Renal cortical epithelial cell (primary cell): ENCODE measurements around the gene PCDHGC4. TPM values are rescaled to one million over a fixed set of nuclear protein-coding genes. Genes with fewer than 3 reads are reported as not detected.

Experiments used
- DNase-seq: peaks from one replicate; pipeline ENCODE4 v3.0.0-alpha.2; 2011; ENCODE audit warnings: low read depth
- total RNA-seq: library from RNA; depleted of rRNA; stranded (reverse); fragments of >200 nt; gene quantifications from 2 replicates; pipeline ENCODE4 v1.2.3, GENCODE V29; 2014

Gene PCDHGC4
- total RNA-seq, 1 donor from 2014 or later, result 1.1 TPM

DNA sequence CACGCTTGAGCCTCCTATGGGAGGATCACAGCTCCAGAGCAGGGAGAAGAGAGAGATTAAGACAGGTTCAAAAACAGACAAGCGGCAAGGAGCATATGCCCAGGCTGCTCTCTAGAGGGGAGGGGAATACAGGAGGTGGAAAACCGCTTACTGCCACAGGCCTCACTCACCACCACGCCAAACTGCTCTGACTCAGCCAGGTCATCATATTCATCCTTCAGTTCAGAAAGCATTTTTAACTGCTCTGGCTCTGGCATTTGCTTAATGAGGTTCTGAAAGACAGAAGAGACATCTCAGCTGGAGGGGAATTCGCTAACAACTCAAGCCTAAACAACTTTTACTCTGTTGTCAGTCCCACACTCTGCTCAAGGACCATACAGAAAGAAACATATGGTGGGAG lies 44.2 kb downstream of the PCDHGC4 start:
- no peak for DNase-seq

DNA sequence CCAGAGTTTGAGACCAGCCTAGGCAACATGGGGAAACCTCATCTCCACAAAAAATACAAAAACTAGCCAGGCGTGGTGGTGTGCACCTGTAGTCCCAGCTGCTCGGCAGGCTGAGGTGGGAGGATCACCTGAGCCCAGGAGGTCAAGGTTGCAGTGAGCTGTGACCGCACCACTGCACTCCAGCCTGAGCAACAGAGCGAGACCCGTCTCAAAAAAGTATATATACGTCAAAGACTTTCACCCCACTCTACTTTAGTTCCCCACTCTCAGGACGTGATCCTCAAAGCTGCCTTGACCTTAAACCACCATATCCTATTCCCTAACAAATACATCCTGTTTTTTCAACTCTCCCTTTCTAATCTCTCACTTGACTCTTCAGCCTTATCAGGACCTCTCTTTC lies 45.0 kb downstream of the PCDHGC4 start:
- DNase-seq, result no peak

DNA sequence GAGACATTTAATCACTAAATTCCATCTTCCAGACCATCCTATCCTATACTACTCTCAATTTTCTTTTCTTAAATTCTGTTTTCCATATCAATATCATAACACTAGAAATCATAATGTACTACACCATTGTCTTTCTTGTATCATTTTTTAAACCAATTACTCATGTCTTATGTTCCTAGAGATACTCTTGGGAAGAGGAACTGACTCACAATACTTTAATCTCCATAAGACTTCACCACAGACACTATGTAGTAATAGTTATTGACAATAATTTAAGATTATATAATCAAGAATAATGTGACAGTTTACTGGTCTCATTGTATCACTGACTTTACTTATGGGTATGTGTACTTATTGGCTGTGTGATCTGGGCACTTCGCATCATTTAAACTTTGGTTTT lies 47.9 kb downstream of the PCDHGC4 start:
- DNase-seq, result no peak

DNA sequence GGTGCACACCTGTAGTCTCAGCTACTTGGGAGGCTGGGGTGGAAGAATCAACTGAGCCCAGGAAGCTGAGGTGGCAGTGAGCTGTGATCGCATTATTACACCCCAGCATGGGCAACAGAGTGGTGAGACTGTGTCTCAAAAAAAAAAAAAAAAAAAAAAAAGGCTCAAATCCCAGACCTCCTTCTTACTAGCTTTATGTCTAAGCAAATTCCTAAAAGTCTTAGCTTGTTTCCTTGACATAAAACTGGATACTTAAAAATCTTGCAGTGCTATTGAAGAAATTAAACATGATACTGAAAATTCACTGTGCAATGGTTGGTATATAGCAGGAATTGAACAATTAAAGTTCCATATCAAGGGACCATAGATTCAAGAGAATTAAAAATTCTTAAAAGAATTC lies 49.1 kb downstream of the PCDHGC4 start:
- no peak for DNase-seq

DNA sequence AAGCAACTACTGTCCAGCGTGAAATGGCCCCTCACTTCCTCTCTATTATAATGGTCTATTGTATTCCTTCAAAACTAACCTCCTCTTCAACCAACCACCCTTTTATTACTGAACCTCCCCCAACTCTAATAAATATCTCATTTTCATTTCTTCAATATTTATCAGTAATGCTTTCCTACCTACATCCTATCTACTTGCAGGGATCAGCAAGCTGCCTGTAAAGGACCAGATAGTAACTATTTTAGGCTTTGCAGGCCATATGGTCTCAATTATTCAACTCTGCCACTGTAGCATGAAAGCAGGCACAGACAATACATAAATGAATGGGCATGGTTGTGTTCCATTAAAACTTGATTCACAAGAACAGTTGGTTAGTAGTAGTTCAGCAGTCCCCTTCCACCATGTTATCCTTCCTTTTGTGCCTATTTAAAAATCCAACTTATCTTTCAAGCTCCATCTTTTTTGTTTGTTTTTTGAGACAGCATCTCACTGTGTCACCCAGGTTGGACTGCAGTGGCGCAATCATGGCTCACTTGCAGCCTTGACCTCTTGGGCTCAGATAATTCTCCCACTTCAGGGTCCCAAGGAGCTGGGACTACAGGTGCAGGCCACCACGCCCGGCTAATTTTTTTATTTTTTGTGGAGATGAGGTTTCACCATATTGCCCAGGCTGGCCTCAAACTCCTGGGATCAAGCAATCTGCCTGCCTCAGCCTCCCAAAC lies 49.8 kb downstream of the PCDHGC4 start:
- DNase-seq, result no peak

Other genes with a start within 250 kb of the PCDHGC4 start
- under 0.01 and 1.3 TPM in 2 replicates for gene PCDHB15, start 239.6 kb upstream of the PCDHGC4 start, total RNA-seq
- 0.20 and 1.0 TPM in 2 replicates for gene SLC25A2, start 181.0 kb upstream of the PCDHGC4 start, total RNA-seq
- gene TAF7, start 164.2 kb upstream of the PCDHGC4 start, total RNA-seq, result 68.9 and 99.9 TPM in 2 replicates
- gene PCDHGA1, start 154.5 kb upstream of the PCDHGC4 start, total RNA-seq, result under 0.01 and 0.80 TPM in 2 replicates
- 1.2 and 3.1 TPM in 2 replicates for gene PCDHGA2, start 146.3 kb upstream of the PCDHGC4 start, total RNA-seq
- gene PCDHGA3, start 141.2 kb upstream of the PCDHGC4 start, total RNA-seq, result 0.17 and 1.0 TPM in 2 replicates
- gene PCDHGB1, start 134.9 kb upstream of the PCDHGC4 start, total RNA-seq, result 0.35 and 4.0 TPM in 2 replicates
- 0.87 and 2.1 TPM in 2 replicates for gene PCDHGA4, start 130.0 kb upstream of the PCDHGC4 start, total RNA-seq
- gene PCDHGB2, start 125.0 kb upstream of the PCDHGC4 start, total RNA-seq, result 0.35 and 2.7 TPM in 2 replicates
- gene PCDHGA5, start 120.9 kb upstream of the PCDHGC4 start, total RNA-seq, result under 0.01 and 1.3 TPM in 2 replicates
- gene PCDHGB3, start 114.8 kb upstream of the PCDHGC4 start, total RNA-seq, result 0.52 and 2.3 TPM in 2 replicates
- 0.69 and 2.1 TPM in 2 replicates for gene PCDHGA6, start 111.1 kb upstream of the PCDHGC4 start, total RNA-seq
- 0.52 and 2.3 TPM in 2 replicates for gene PCDHGA7, start 102.3 kb upstream of the PCDHGC4 start, total RNA-seq
- gene PCDHGB4, start 97.3 kb upstream of the PCDHGC4 start, total RNA-seq, result 4.9 and 12.5 TPM in 2 replicates
- 0.69 and 1.6 TPM in 2 replicates for gene PCDHGA8, start 92.4 kb upstream of the PCDHGC4 start, total RNA-seq
- 9.4 and 17.8 TPM in 2 replicates for gene PCDHGB5, start 87.1 kb upstream of the PCDHGC4 start, total RNA-seq
- 0.52 and 3.2 TPM in 2 replicates for gene PCDHGA9, start 82.3 kb upstream of the PCDHGC4 start, total RNA-seq
- gene PCDHGB6, start 77.0 kb upstream of the PCDHGC4 start, total RNA-seq, result 1.0 and 2.3 TPM in 2 replicates
- 0.52 and 5.1 TPM in 2 replicates for gene PCDHGA10, start 72.0 kb upstream of the PCDHGC4 start, total RNA-seq
- gene PCDHGB7, start 67.4 kb upstream of the PCDHGC4 start, total RNA-seq, result 1.7 and 10.4 TPM in 2 replicates
- 1.4 and 3.1 TPM in 2 replicates for gene PCDHGA11, start 64.0 kb upstream of the PCDHGC4 start, total RNA-seq
- 0.52 and 1.7 TPM in 2 replicates for gene PCDHGA12, start 54.5 kb upstream of the PCDHGC4 start, total RNA-seq
- 11.8 and 23.6 TPM in 2 replicates for gene PCDHGC3, start 9.1 kb upstream of the PCDHGC4 start, total RNA-seq
- 0.17 and 0.80 TPM in 2 replicates for gene PCDHGC5, start 4.1 kb downstream of the PCDHGC4 start, total RNA-seq
- 73.1 and 113 TPM in 2 replicates for gene DIAPH1, start 134.0 kb downstream of the PCDHGC4 start, total RNA-seq
- gene HDAC3, start 151.8 kb downstream of the PCDHGC4 start, total RNA-seq, result 50.2 and 62.0 TPM in 2 replicates
- gene RELL2, start 152.0 kb downstream of the PCDHGC4 start, total RNA-seq, result 5.4 and 6.9 TPM in 2 replicates
- 28.9 and 34.2 TPM in 2 replicates for gene FCHSD1, start 166.4 kb downstream of the PCDHGC4 start, total RNA-seq
- 0.69 and 3.6 TPM in 2 replicates for gene ARAP3, start 197.2 kb downstream of the PCDHGC4 start, total RNA-seq